Panc1 (cell line): ENCODE results near the gene PPP2R3B.

Experiments used
- CTCF ChIP-seq: fragments of 450-650 bp; IDR thresholded peaks from 2 replicates; pipeline ENCODE4 v1.5.1; 2017; ENCODE audit warnings: mild to moderate bottlenecking
- POLR2AphosphoS5 ChIP-seq: IDR thresholded peaks from 2 replicates; pipeline ENCODE4 v1.6.1; 2012; ENCODE audit warnings: mild to moderate bottlenecking, low read depth, low read length, moderate library complexity
- REST ChIP-seq, 2 experiments: IDR thresholded peaks; 2 replicates each; pipeline ENCODE4 v1.6.1; 2011 to 2012; ENCODE audit warnings: low read depth in 2 of 2, control low read depth in 1 of 2, low read length in 1 of 2, mild to moderate bottlenecking in 1 of 2, moderate library complexity in 1 of 2; ENCODE audit not compliant: insufficient read depth in 1 of 2
- TCF7L2 ChIP-seq: IDR thresholded peaks from 2 replicates; pipeline ENCODE4 v1.6.1; 2011; ENCODE audit warnings: mild to moderate bottlenecking, low read depth, low read length, inconsistent platforms

GRCh38 chrX:362351-362750, 24.4 kb downstream of the PPP2R3B start:
- TF ChIP-seq TCF7L2 (no peak), REST (IDR thresholded peaks at IDR 0.05; ENCODE audit: insufficient read depth in 1 of 2, low read depth in 2 of 2, low read length in 1 of 2) (no peak), CTCF (no peak), POLR2AphosphoS5 (no peak)
